Stimulated activated CD8-positive, alpha-beta memory T cell treated with anti-CD3 and anti-CD28 coated beads, Interleukin-15, amount 100 ng/mL, for 24 hours (primary cell): ENCODE results near the gene FOXK1.

Experiments used
- DNase-seq: peaks from one replicate; pipeline ENCODE4 v3.0.0-alpha.2; 2020; ENCODE audit warnings: low read depth

FOXK1 gene

DNA sequence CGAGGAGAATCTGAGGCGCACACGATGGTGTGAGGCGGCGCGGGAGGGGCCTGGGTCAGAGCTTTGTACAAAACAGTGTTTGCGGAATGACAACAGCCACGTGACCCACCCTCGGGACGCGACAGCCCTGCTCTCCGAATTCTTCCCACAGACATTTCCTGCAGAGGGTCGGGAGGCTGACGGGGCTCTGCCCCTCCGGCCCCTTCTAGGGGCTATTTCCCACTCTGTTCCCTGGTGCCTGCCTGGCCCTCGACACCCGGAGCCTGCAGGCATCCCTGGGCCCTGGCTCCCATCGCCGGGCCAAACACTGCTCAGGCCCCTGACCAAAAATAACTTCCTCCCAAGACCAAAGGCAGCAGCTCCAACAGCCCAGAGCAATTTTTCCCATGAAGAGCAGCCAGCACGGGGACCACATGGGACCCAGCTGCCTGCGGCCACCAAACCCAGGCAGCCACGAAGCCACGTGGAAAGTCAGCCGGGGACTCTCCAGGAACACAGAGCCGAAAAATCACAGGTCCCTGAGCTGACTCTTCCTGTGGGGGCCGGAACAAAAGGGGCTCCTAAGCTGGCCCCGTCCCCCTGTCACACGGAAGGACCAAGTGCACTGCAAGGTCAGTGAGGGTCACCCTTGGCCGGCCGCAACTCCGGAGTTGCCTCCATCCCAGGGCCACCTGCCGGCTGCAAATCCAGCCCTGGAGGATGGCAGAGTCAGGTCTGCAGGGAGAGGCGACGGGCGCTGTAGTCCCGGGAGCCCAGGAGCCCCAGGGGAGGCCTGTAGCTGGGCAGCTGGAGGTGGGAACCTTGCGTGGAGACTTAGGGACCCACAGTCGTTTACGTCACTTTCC is 137.7 kb downstream of the FOXK1 start:
- no peak for DNase-seq

DNA sequence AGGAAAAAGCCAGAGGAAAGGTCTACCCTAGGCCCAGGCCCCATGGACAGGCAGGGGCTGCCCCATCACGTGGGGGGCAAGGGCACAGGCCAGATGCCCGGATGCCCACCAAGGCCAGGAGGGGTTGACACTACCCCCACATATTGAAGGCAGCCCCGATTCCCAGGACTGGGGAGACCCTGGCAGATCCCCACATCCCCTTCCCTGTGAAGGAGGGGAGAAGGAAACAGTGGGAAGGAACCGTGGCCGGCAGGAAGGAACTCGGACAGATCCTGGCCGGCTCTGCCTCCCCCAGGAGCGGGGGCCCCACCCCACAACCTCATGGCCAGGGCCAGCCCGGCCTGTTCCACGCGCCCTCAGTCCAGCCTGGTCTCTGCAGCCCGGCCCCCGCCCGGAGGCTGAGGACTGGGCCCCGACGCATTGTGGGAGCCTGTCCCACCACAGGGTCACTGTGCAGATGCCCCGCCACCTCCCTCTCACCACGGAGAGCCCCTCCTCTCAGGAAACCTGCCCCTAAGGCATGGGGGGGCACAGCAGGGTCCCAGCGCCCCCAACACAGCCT is 138.4 kb downstream of the FOXK1 start:
- no peak for DNase-seq
